ENCODE results near the gene LYSMD3.

The LYSMD3 gene

GRCh38 chr5:90551376-90551775 is 22.0 kb upstream of the LYSMD3 start:
- Histone ChIP-seq H3K36me3 (no peaks in the 10 kb centered on the region), H3K4me2 (peak overlapping the region in 8 of 11 experiments; percentile 27 to 80 (median 56); a peak in 15 of 22 replicates), H3K4me3 (no peak overlapping the region), H3K27ac (peak overlapping the region in 2 of 11 experiments; percentile 29 to 47; a peak in 3 of 22 replicates), H4K20me1 (peaks cover 0 to 9% (median 0%) of the 10 kb centered on the region in 11 experiments; a peak in 2 of 22 replicates), H3K4me1 (peaks cover 10 to 24% (median 20%) of the 10 kb centered on the region in 10 experiments), H3K9ac (no peak overlapping the region), H3K27me3 (peaks cover 0 to 38% (median 0%) of the 10 kb centered on the region in 11 experiments; a peak in 7 of 22 replicates), H3K9me3 (replicated peaks in 1 of 11) (no peaks in the 10 kb centered on the region)
- TF ChIP-seq Cebpa-rat (IDR thresholded peaks at IDR 0.05), result no peak

GRCh38 chr5:90550963-90551362 is 21.6 kb upstream of the LYSMD3 start:
- TF ChIP-seq Cebpa-rat (IDR thresholded peaks at IDR 0.05), result peak in 9 of 11 experiments; percentile 45 to 83 (median 63); a peak in 15 of 22 replicates
- peak overlapping the region in 7 of 11 experiments; percentile 1 to 64 (median 31); a peak in 9 of 22 replicates for H3K27ac ChIP-seq
- H3K27me3 ChIP-seq, result peaks cover 0 to 38% (median 0%) of the 10 kb centered on the region in 11 experiments; a peak in 7 of 22 replicates
- no peaks in the 10 kb centered on the region for H3K36me3 ChIP-seq
- no peak overlapping the region for H3K4me3 ChIP-seq
- H3K4me1 ChIP-seq, result peaks cover 10 to 24% (median 20%) of the 10 kb centered on the region in 10 experiments
- H3K9ac ChIP-seq, result no peak overlapping the region
- H3K9me3 ChIP-seq (replicated peaks in 1 of 11), result no peaks in the 10 kb centered on the region
- H3K4me2 ChIP-seq, result peak overlapping the region; percentile 27 to 80 (median 54)
- peaks cover 0 to 9% (median 0%) of the 10 kb centered on the region in 11 experiments; a peak in 2 of 22 replicates for H4K20me1 ChIP-seq

GRCh38 chr5:90549729-90550275 is 20.4 kb upstream of the LYSMD3 start:
- Histone ChIP-seq H3K27ac (no peak overlapping the region; a peak in 1 of 22 replicates), H3K36me3 (no peaks in the 10 kb centered on the region), H3K4me2 (peak overlapping the region in 10 of 11 experiments; percentile 2 to 80 (median 54); a peak in 11 of 22 replicates), H3K4me1 (peaks cover 10 to 24% (median 20%) of the 10 kb centered on the region in 10 experiments), H3K9ac (no peak overlapping the region), H3K9me3 (replicated peaks in 1 of 11) (no peaks in the 10 kb centered on the region), H4K20me1 (peaks cover 0 to 9% (median 0%) of the 10 kb centered on the region in 11 experiments; a peak in 2 of 22 replicates), H3K27me3 (peaks cover 0 to 38% (median 0%) of the 10 kb centered on the region in 11 experiments; a peak in 7 of 22 replicates), H3K4me3 (no peak overlapping the region)
- TF ChIP-seq Cebpa-rat (IDR thresholded peaks at IDR 0.05), result no peak

GRCh38 chr5:90549223-90549622 is 19.8 kb upstream of the LYSMD3 start:
- H3K9me3 ChIP-seq (replicated peaks in 1 of 11), result no peaks in the 10 kb centered on the region
- no peaks in the 10 kb centered on the region for H3K36me3 ChIP-seq
- H3K4me2 ChIP-seq, result 0 out of 22 replicates have a peak overlapping the region, but pooled peaks of 1 of the 11 experiments have one; percentile 51
- H3K4me1 ChIP-seq, result peaks cover 10 to 24% (median 20%) of the 10 kb centered on the region in 10 experiments
- no peak overlapping the region for H3K4me3 ChIP-seq
- H3K27me3 ChIP-seq, result peaks cover 0 to 35% (median 0%) of the 10 kb centered on the region in 11 experiments; a peak in 7 of 22 replicates
- TF ChIP-seq Cebpa-rat (IDR thresholded peaks at IDR 0.05), result no peak
- H3K27ac ChIP-seq, result no peak overlapping the region
- H3K9ac ChIP-seq, result no peak overlapping the region
- peaks cover 0 to 9% (median 0%) of the 10 kb centered on the region in 11 experiments; a peak in 2 of 22 replicates for H4K20me1 ChIP-seq

- H3K4me1 ChIP-seq, result peaks cover 10 to 24% (median 20%) of the 10 kb centered on the region in 10 experiments
- H3K4me3 ChIP-seq, result no peak overlapping the region
- H3K4me2 ChIP-seq, result no peak overlapping the region
- no peak overlapping the region for H3K9ac ChIP-seq
- H3K27ac ChIP-seq, result no peak overlapping the region
- H3K27me3 ChIP-seq, result peaks cover 0 to 24% (median 0%) of the 10 kb centered on the region in 11 experiments; a peak in 7 of 22 replicates
- no peaks in the 10 kb centered on the region for H3K9me3 ChIP-seq (replicated peaks in 1 of 11)
- no peaks in the 10 kb centered on the region for H3K36me3 ChIP-seq
- H4K20me1 ChIP-seq, result peaks cover 0 to 9% (median 0%) of the 10 kb centered on the region in 11 experiments; a peak in 2 of 22 replicates
- TF ChIP-seq Cebpa-rat (IDR thresholded peaks at IDR 0.05), result no peak
These were observed 18.7 kb upstream of the LYSMD3 start for GRCh38 chr5:90548069-90548593.

- TF ChIP-seq Cebpa-rat (IDR thresholded peaks at IDR 0.05), result no peak
- no peak overlapping the region for H3K9ac ChIP-seq
- H3K27ac ChIP-seq, result no peak overlapping the region
- H3K27me3 ChIP-seq, result peaks cover 0 to 14% (median 0%) of the 10 kb centered on the region in 11 experiments; a peak in 4 of 22 replicates
- no peak overlapping the region for H3K4me3 ChIP-seq
- peaks cover 0 to 9% (median 0%) of the 10 kb centered on the region in 11 experiments; a peak in 2 of 22 replicates for H4K20me1 ChIP-seq
- H3K4me2 ChIP-seq, result no peak overlapping the region
- H3K9me3 ChIP-seq (replicated peaks in 1 of 11), result no peaks in the 10 kb centered on the region
- H3K36me3 ChIP-seq, result no peaks in the 10 kb centered on the region
- peaks cover 10 to 24% (median 20%) of the 10 kb centered on the region in 10 experiments for H3K4me1 ChIP-seq
These were observed 17.7 kb upstream of the LYSMD3 start for GRCh38 chr5:90547072-90547536.

- Histone ChIP-seq H3K4me2 (no peak overlapping the region), H3K27me3 (peaks cover 0 to 11% (median 0%) of the 10 kb centered on the region in 11 experiments; a peak in 1 of 22 replicates), H3K36me3 (no peaks in the 10 kb centered on the region), H3K4me3 (no peak overlapping the region), H3K4me1 (peaks cover 10 to 18% (median 16%) of the 10 kb centered on the region in 10 experiments), H3K9me3 (replicated peaks in 1 of 11) (no peaks in the 10 kb centered on the region; a peak in 1 of 22 replicates), H3K27ac (no peak overlapping the region), H3K9ac (no peak overlapping the region), H4K20me1 (peaks cover 0 to 9% (median 0%) of the 10 kb centered on the region in 11 experiments; a peak in 2 of 22 replicates)
- no peak for TF ChIP-seq Cebpa-rat (IDR thresholded peaks at IDR 0.05)
These were observed 16.9 kb upstream of the LYSMD3 start for GRCh38 chr5:90546216-90546837.

- H3K9me3 ChIP-seq (replicated peaks in 1 of 11), result no peaks in the 10 kb centered on the region; a peak in 1 of 22 replicates
- H3K9ac ChIP-seq, result no peak overlapping the region
- no peak overlapping the region for H3K4me2 ChIP-seq
- H3K4me3 ChIP-seq, result no peak overlapping the region
- H3K27ac ChIP-seq, result no peak overlapping the region
- H3K36me3 ChIP-seq, result no peaks in the 10 kb centered on the region
- TF ChIP-seq Cebpa-rat (IDR thresholded peaks at IDR 0.05), result no peak
- peaks cover 2 to 11% (median 8%) of the 10 kb centered on the region in 10 experiments; a peak in 17 of 20 replicates for H3K4me1 ChIP-seq
- 0 out of 22 replicates have a peak, but pooled peaks cover 0 to 2% (median 0%) of the 10 kb centered on the region in 11 experiments for H4K20me1 ChIP-seq
- H3K27me3 ChIP-seq, result peaks cover 0 to 11% (median 0%) of the 10 kb centered on the region in 11 experiments; a peak in 1 of 22 replicates
These were observed 16.1 kb upstream of the LYSMD3 start for GRCh38 chr5:90545511-90545910.
